ENCODE measurements around the gene ADAMTS2. TPM values are rescaled to one million over a fixed set of nuclear protein-coding genes. Genes with fewer than 3 reads are reported as not detected.
A peak's percentile ranks its signal among the peaks of the same experiment; 100 is the strongest.

The ADAMTS2 gene
- 5.9 TPM for polyA plus RNA-seq
- long read RNA-seq, donor 1, partial matches to known transcripts, result 0 of 1 reads
- long read RNA-seq, donor 1, other reads (novel, unspliced or antisense), result 0 of 1 reads
- long read RNA-seq, donor 2, full-length matches to known transcripts, result 1 of 1 reads
- long read RNA-seq, donor 2, partial matches to known transcripts, result 0 of 1 reads
- long read RNA-seq, donor 2, other reads (novel, unspliced or antisense), result 0 of 1 reads
- long read RNA-seq, donor 3, full-length matches to known transcripts, result 1 of 1 reads
- long read RNA-seq, donor 3, partial matches to known transcripts, result 0 of 1 reads
- long read RNA-seq, donor 3, other reads (novel, unspliced or antisense), result 0 of 1 reads
- long read RNA-seq, donor 4, result 0 reads
- long read RNA-seq, donor 5, result 0 reads
- long read RNA-seq, donor 6, partial matches to known transcripts, result 0 of 1 reads
- long read RNA-seq, donor 6, other reads (novel, unspliced or antisense), result 0 of 1 reads
- long read RNA-seq, donor 7, result 0 reads
- long read RNA-seq, donor 8, result 0 reads
- long read RNA-seq, donor 9, result 0 reads
- long read RNA-seq, donor 10, result 0 reads
- long read RNA-seq, donor 11, partial matches to known transcripts, result 0 of 1 reads
- long read RNA-seq, donor 11, other reads (novel, unspliced or antisense), result 0 of 1 reads

DNA sequence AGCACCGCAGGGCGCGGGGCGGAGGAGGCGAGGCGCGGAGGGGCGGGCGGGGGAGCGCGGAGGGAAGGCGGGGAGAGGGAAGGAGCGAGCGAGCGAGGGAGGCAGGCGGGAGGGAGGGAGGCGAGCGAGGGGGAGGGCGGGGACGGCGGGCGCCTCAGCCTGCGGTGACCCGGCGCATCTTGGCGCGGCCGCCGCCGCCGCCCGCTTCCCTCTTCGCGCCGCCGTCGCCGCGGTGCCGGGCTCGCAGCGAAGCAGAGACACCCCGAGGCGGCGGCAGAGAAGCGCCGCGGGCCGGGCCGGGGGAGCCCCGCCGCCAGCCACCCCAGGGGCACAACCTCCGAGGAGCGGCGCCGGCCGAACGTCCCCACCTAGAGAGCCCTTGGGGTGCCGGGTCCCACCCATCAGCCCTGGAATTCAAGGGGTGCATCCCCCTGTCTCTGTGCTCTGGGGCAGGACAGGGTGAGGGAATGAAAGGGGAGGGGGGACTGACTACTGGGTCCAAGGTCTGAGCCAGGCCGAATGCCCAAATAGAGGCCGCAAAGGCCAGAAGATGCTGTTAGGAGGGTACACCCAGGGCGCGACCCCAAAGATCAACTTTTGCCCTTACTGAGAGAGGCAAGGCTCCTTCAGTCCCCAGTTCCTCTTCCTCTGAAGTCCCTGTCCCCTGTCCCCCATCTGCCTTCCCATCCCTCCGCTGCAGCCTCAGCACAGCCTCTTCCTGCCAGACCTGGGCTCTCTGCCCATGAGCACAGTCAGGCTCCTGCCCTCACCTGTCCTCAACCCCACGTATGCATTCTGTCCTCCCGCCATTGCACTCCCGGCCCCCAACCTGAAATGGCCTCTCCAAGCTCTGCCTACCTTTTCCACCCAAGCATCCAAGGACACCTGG is at the start of gene ADAMTS2:
ADAMTS2 (minus strand) TSS at position 29 of the 889 bp plus-strand sequence. CDS start 133 bp downstream, outside the sequence.
- peak in 1 of 2 donors; percentile 25 for DNase-seq
- H3K4me1 ChIP-seq (ENCODE audit: control insufficient read depth, insufficient read depth, low read length), result peaks cover 2% of the 10 kb centered on the region
- H3K27me3 ChIP-seq (ENCODE audit: control insufficient read depth, insufficient read depth, low read length), result peaks cover 57% of the 10 kb centered on the region
- H3K27ac ChIP-seq (ENCODE audit: low read length), result no peak within 1 kb of the TSS
- H3K4me3 ChIP-seq (ENCODE audit: low read length), result peak within 1 kb of the TSS; percentile 44
- peaks cover 3% of the 10 kb centered on the region for H3K9me3 ChIP-seq (ENCODE audit: control insufficient read depth, low read depth, low read length)
- H3K36me3 ChIP-seq (ENCODE audit: control insufficient read depth, insufficient read depth, low read length), result no peaks in the 10 kb centered on the region
- WGBS (ENCODE audit: insufficient coverage, low lambda C conversion rate), result no CpG with 5 or more reads among the region's 67 CpGs

DNA sequence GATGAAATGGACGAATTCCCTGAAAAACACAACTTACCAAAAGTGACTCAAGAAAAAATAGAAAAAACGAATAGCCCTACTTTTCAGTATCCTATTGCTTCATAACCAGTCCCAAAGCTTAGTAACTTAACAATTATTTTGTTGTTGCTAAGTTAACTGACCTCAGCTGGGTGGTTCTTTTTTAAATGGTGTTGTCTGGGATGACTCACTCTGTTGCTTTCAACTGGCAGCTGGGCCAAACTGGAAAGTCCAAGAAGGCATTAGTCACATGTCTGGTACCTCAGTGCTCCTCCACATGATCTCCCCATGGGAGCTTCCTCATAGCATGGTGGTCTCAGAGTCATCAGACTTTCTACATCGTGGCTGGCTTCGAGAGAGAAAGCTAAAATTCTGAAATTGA is 47.8 kb upstream of the ADAMTS2 start:
- H3K27me3 ChIP-seq (ENCODE audit: control insufficient read depth, insufficient read depth, low read length), result no peaks in the 10 kb centered on the region
- H3K4me3 ChIP-seq (ENCODE audit: low read length), result no peak overlapping the region
- no peaks in the 10 kb centered on the region for H3K4me1 ChIP-seq (ENCODE audit: control insufficient read depth, insufficient read depth, low read length)
- H3K27ac ChIP-seq (ENCODE audit: low read length), result no peak overlapping the region
- no peaks in the 10 kb centered on the region for H3K36me3 ChIP-seq (ENCODE audit: control insufficient read depth, insufficient read depth, low read length)
- no peak for DNase-seq
- no peaks in the 10 kb centered on the region for H3K9me3 ChIP-seq (ENCODE audit: control insufficient read depth, low read depth, low read length)
- 77% methylated on average over 4 of the region's 4 CpGs for WGBS (ENCODE audit: insufficient coverage, low lambda C conversion rate)

- Histone ChIP-seq H3K9me3 (ENCODE audit: control insufficient read depth, low read depth, low read length) (no peaks in the 10 kb centered on the region), H3K4me1 (ENCODE audit: control insufficient read depth, insufficient read depth, low read length) (no peaks in the 10 kb centered on the region), H3K36me3 (ENCODE audit: control insufficient read depth, insufficient read depth, low read length) (no peaks in the 10 kb centered on the region), H3K27ac (ENCODE audit: low read length) (no peak overlapping the region), H3K27me3 (ENCODE audit: control insufficient read depth, insufficient read depth, low read length) (no peaks in the 10 kb centered on the region), H3K4me3 (ENCODE audit: low read length) (no peak overlapping the region)
- no CpG with 5 or more reads among the region's 19 CpGs for WGBS (ENCODE audit: insufficient coverage, low lambda C conversion rate)
- no peak for DNase-seq
Observed at GRCh38 chr5:179387151-179388110, 42.2 kb upstream of the ADAMTS2 start.

DNA sequence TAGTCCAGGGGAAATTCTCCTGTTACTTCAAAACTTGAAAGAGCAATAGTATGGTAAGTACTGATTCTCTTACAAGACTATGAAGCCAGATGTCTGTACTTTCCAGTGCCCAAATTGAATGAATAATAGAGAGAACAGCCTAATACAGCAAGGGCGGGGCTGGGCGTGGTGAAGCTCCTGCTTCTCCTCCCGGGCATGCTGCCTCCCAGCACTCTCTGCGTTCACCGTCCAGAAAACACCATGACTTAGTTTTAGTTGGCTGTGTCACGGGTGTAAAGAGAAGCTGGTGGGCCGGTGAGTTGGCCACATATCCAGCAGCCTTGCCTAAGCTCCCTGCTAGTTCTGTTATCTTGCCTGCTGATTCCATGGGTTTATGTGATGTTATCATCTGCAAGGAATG is 40.7 kb upstream of the ADAMTS2 start:
- no peak for DNase-seq
- Histone ChIP-seq H3K27me3 (ENCODE audit: control insufficient read depth, insufficient read depth, low read length) (no peaks in the 10 kb centered on the region), H3K4me3 (ENCODE audit: low read length) (no peak overlapping the region), H3K27ac (ENCODE audit: low read length) (no peak overlapping the region), H3K4me1 (ENCODE audit: control insufficient read depth, insufficient read depth, low read length) (no peaks in the 10 kb centered on the region), H3K36me3 (ENCODE audit: control insufficient read depth, insufficient read depth, low read length) (no peaks in the 10 kb centered on the region), H3K9me3 (ENCODE audit: control insufficient read depth, low read depth, low read length) (no peaks in the 10 kb centered on the region)
- WGBS (ENCODE audit: insufficient coverage, low lambda C conversion rate), result 40% methylated on average over 1 of the region's 7 CpGs

GRCh38 chr5:179382486-179382885 is 37.2 kb upstream of the ADAMTS2 start:
- no peaks in the 10 kb centered on the region for H3K36me3 ChIP-seq (ENCODE audit: control insufficient read depth, insufficient read depth, low read length)
- H3K9me3 ChIP-seq (ENCODE audit: control insufficient read depth, low read depth, low read length), result no peaks in the 10 kb centered on the region
- no peak for DNase-seq
- WGBS (ENCODE audit: insufficient coverage, low lambda C conversion rate), result 83% methylated on average over 2 of the region's 8 CpGs
- no peak overlapping the region for H3K4me3 ChIP-seq (ENCODE audit: low read length)
- H3K27ac ChIP-seq (ENCODE audit: low read length), result no peak overlapping the region
- no peaks in the 10 kb centered on the region for H3K27me3 ChIP-seq (ENCODE audit: control insufficient read depth, insufficient read depth, low read length)
- H3K4me1 ChIP-seq (ENCODE audit: control insufficient read depth, insufficient read depth, low read length), result no peaks in the 10 kb centered on the region

- no peak for DNase-seq
- WGBS (ENCODE audit: insufficient coverage, low lambda C conversion rate), result 80% methylated on average over 2 of the region's 18 CpGs
Observed at GRCh38 chr5:179381691-179382090, 36.4 kb upstream of the ADAMTS2 start.

DNA sequence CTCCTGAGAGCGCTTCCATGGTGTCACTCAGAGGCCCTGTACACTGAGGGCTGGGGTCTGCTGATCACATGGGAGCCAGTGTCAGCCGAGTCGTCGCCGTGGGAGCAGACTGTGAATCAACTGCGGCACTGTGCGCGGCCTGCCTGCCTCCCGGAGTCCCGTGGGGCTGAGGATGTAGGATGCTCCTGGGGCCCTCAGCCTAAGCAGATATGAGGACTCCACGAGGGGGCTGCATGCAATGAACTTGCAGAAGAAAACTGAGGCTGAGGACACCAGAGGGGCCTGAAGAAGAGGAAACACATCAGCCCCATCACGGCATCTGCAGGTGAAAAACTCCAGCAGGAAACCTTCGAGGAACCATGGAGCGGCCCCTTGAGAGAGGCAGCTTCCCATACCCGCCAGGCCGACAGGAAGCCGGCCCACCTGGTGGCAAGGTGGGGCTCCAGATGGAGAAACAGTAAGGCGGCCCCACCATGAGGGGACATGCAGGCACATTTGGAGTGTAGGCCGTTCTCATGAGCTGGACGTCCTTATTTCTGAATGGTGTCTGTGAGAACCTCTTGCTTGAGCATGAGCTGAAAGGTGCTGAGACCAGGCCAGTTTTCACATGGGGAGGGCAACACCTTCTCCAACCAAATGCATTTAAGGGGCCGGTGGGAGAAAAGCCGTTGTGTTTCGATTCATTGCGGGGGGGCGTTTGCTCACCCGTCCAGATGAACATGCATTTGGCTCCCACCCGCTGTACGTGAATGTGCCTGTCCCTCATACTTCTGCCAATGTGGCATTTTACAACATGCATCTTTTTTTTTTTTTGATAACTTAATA is 35.2 kb upstream of the ADAMTS2 start:
- WGBS (ENCODE audit: insufficient coverage, low lambda C conversion rate), result 80% methylated on average over 2 of the region's 28 CpGs
- no peak overlapping the region for H3K4me3 ChIP-seq (ENCODE audit: low read length)
- no peaks in the 10 kb centered on the region for H3K9me3 ChIP-seq (ENCODE audit: control insufficient read depth, low read depth, low read length)
- H3K27ac ChIP-seq (ENCODE audit: low read length), result no peak overlapping the region
- no peak for DNase-seq
- H3K27me3 ChIP-seq (ENCODE audit: control insufficient read depth, insufficient read depth, low read length), result no peaks in the 10 kb centered on the region
- no peaks in the 10 kb centered on the region for H3K4me1 ChIP-seq (ENCODE audit: control insufficient read depth, insufficient read depth, low read length)
- H3K36me3 ChIP-seq (ENCODE audit: control insufficient read depth, insufficient read depth, low read length), result no peaks in the 10 kb centered on the region

More at GRCh38 chr5:179381691-179382090, 36.4 kb upstream of the ADAMTS2 start:
- H3K36me3 ChIP-seq (ENCODE audit: control insufficient read depth, insufficient read depth, low read length), result no peaks in the 10 kb centered on the region
- H3K27ac ChIP-seq (ENCODE audit: low read length), result no peak overlapping the region
- no peaks in the 10 kb centered on the region for H3K9me3 ChIP-seq (ENCODE audit: control insufficient read depth, low read depth, low read length)
- no peaks in the 10 kb centered on the region for H3K27me3 ChIP-seq (ENCODE audit: control insufficient read depth, insufficient read depth, low read length)
- no peaks in the 10 kb centered on the region for H3K4me1 ChIP-seq (ENCODE audit: control insufficient read depth, insufficient read depth, low read length)
- H3K4me3 ChIP-seq (ENCODE audit: low read length), result no peak overlapping the region

GRCh38 chr5:179379321-179379890 is 34.1 kb upstream of the ADAMTS2 start:
- no peak overlapping the region for H3K27ac ChIP-seq (ENCODE audit: low read length)
- no peak for DNase-seq
- no CpG with 5 or more reads among the region's 9 CpGs for WGBS (ENCODE audit: insufficient coverage, low lambda C conversion rate)

More at GRCh38 chr5:179379321-179379890, 34.1 kb upstream of the ADAMTS2 start:
- no peak overlapping the region for H3K4me3 ChIP-seq (ENCODE audit: low read length)
- no peaks in the 10 kb centered on the region for H3K36me3 ChIP-seq (ENCODE audit: control insufficient read depth, insufficient read depth, low read length)
- H3K27me3 ChIP-seq (ENCODE audit: control insufficient read depth, insufficient read depth, low read length), result no peaks in the 10 kb centered on the region
- no peaks in the 10 kb centered on the region for H3K4me1 ChIP-seq (ENCODE audit: control insufficient read depth, insufficient read depth, low read length)
- H3K9me3 ChIP-seq (ENCODE audit: control insufficient read depth, low read depth, low read length), result no peaks in the 10 kb centered on the region
